WI38 (cell line): Measurements from ENCODE around the gene DHCR24.

Experiments used
- H3K4me3 ChIP-seq: 2 replicates; pipeline ENCODE4 v1.5.1; 2011; ENCODE audit warnings: low read depth, mild to moderate bottlenecking, control low read depth, low read length
- TF ChIP-seq, protein P1 (sequence below): IDR thresholded peaks from 2 replicates; pipeline ENCODE4 v1.5.1; 2012; ENCODE audit warnings: low read depth, mild to moderate bottlenecking, control low read depth, low read length

DHCR24 gene

DNA sequence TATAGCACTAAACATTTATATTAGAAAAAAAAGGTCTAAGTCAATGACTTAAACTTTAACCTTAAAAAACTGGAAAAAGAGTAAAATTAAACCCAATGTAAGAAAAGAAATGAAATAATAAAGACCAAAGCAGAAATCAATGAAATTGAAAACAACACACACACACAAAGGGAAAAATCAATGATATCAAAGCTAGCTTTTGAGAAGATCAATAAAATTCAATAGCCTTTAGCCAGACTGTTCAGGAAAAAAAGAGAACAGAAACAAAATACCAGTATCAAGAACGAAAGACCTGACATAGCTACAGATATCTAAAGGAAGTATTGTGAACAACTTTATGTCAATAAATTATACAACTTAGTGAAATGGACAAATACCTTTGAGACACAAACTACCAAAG, 7.1 kb downstream of the DHCR24 start:
- TF ChIP-seq, protein P1, sequence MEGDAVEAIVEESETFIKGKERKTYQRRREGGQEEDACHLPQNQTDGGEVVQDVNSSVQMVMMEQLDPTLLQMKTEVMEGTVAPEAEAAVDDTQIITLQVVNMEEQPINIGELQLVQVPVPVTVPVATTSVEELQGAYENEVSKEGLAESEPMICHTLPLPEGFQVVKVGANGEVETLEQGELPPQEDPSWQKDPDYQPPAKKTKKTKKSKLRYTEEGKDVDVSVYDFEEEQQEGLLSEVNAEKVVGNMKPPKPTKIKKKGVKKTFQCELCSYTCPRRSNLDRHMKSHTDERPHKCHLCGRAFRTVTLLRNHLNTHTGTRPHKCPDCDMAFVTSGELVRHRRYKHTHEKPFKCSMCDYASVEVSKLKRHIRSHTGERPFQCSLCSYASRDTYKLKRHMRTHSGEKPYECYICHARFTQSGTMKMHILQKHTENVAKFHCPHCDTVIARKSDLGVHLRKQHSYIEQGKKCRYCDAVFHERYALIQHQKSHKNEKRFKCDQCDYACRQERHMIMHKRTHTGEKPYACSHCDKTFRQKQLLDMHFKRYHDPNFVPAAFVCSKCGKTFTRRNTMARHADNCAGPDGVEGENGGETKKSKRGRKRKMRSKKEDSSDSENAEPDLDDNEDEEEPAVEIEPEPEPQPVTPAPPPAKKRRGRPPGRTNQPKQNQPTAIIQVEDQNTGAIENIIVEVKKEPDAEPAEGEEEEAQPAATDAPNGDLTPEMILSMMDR = no peak
- no peak overlapping the region for H3K4me3 ChIP-seq

DNA sequence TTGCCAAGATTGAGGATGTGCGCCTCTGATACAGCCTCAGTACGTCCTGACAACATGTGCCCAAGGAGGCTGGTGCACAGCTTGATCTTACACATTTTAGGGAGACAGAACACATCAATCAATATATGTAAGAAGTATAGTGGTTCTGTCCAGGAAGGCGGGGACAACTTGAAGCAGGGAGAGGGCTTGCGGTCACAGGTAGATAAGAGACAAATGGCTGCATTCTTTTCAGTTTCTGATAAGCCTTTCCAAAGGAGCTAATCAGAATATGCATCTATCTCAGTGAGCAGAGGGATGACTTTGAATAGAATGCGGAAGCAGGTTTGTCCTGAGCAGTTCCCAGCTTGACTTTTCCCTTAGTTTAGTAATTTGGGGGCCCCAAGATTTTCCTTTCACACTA, 10.2 kb downstream of the DHCR24 start:
- TF ChIP-seq, protein P1 = no peak

DNA sequence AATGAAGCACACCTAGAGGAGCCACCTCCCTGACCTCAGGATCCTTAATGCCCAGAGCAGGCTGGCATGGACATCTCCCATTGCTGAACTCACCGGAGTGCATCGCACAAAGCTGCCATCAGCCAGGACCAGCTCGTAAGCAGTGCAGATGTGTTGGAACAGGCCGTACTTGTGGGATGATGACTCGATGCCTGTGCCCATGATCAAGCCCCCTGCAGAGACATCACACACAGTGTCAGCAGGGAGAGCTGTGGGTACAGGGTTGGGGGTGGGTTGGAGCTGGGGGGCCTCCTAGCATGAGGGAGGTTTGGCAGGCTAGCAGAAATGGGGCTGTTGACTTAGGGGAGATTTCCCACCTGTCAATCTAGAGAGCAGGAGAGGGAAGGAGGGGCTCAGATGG, 12.0 kb downstream of the DHCR24 start:
- H3K4me3 ChIP-seq = no peak overlapping the region
- TF ChIP-seq, protein P1 = no peak

More for the DNA sequence above, 10.2 kb downstream of the DHCR24 start:
- H3K4me3 ChIP-seq = no peak overlapping the region

DNA sequence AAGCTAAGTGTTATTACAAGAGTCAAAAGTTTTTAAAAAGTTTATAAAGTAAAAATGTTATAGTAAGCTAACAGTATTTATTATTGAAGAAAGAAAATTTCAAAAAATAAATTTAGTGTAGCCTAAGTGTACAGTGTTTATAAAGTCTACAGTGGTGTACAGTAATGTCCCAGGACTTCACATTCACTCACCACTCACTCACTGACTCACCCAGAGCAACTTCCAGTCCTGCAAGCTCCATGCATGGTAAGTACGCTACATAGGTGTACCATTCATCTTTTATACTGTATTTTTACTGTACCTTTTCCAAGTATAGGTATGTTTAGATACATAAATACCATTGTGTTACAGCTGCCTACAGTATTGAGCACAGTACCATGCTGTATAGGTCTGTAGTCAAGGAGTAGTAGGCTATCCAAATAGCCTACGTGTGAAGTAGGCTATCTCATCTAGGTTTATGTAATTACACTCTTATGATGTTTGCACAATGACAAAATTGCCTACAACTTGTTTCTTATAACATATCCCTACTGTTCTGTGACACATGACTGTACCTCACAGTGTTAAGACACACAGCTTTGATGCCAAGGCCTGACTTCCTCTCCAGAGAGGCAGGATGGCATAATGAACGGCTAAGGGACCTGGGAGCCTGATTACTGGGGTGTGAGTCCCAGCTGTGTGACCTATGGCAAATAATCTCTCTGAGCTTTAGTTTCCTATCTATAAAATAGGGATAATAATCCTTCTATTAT, 12.7 kb downstream of the DHCR24 start:
- H3K4me3 ChIP-seq = no peak overlapping the region
- TF ChIP-seq, protein P1 = no peak

DNA sequence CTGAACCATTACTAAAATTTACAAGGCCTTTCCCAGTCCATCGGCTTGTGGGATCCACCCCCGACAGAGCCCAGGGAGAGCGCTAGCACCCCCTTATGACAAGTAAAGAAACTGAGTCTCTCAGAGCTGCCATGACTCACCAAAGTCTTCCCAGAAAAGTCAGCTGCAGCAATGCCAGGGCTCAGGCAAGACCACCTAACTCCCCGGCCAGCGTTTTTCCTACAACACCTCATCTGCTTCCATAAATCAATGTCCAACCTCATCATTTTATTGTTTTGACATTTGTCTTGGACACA, 15.0 kb downstream of the DHCR24 start:
- no peak overlapping the region for H3K4me3 ChIP-seq
- TF ChIP-seq, protein P1 = peak; percentile 34

DNA sequence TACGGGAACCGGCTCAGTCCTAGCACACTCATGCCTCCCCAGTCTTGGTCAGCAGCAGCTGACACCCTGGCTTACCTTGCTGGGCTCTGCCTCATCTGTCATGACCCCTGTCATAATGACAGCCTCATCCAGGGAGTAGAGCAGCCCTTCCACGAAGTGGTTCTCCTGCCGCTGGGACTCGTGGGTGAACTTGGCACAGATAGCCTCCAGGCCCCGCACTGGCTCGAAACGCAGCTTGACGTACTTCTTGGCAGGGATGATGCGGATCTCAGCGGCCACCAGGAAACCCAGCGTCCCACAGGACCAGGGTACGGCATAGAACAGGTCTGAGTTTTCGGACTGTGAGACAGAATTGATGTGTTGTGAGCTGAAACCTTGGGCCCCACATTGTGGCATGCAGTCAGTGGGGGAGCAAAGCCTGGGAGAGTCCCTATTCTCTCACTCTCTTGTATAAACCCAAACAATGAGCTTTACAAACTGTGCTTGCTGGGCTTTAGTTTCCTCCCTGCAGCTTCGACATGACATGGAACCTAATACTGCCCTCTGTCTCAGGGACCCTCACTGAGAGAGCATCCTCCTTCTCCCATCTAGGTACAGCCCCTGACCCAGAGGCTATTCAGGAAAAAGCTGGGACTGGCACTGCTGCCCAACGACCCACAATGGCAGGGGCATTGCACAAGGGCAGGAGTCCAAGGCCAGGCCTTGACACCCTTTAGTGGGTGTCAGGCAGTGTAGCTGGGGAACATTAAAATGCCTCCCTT, 15.5 kb downstream of the DHCR24 start:
- no peak overlapping the region for H3K4me3 ChIP-seq
- TF ChIP-seq, protein P1 = no peak

DNA sequence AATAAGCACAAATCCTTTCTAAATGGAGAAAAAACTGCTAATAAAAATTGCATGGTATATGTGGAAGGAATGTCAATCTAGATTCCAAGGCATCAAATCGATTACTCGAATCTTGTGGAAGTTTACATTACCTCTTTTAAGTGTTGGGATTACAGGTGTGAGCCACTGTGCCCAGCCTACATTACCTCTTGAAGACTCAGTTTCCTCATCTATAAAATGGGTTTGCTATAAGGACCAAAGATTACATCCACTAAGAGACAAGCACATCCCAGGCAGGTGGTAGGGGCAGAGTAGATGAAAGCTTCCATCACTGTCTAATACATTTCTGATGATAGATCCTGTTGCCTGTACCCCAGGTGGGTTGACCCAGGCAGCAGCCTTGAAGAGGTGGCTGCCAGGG, 16.1 kb downstream of the DHCR24 start:
- TF ChIP-seq, protein P1 = no peak
- no peak overlapping the region for H3K4me3 ChIP-seq
